Measurements from ENCODE around the gene LAMA2. TPM values are rescaled to one million over a fixed set of nuclear protein-coding genes. Genes with fewer than 3 reads are reported as not detected.

The LAMA2 gene
- total RNA-seq, 1 experiment from 2014 or later = 0.28 TPM

GRCh38 chr6:129135451-129135850 lies 252.5 kb downstream of the LAMA2 start:
- in situ Hi-C loops (cut with HindIII; ENCODE audit: low pct_unique_long_range_greater_than_20kb, low sequenced_read_pairs) = no loop called here
- intact Hi-C loops (cut with micrococcal nuclease; ENCODE audit: unreplicated experiment) = no loop called here
- H3K9me3 ChIP-seq (ENCODE audit: control insufficient read depth, insufficient read depth, low read depth, low read length) = no peaks in the 10 kb centered on the region
- no peaks in the 10 kb centered on the region for H3K36me3 ChIP-seq (ENCODE audit: control insufficient read depth, insufficient read depth, low read length)
- ChIA-PET CTCF (no interaction called here), POLR2A (no interaction called here)
- no peak for ATAC-seq
- no peaks in the 10 kb centered on the region for H3K27me3 ChIP-seq (ENCODE audit: control insufficient read depth, insufficient read depth, low read length)
- no peak overlapping the region for H3K27ac ChIP-seq (ENCODE audit: low read length)
- TF ChIP-seq CTCF (IDR thresholded peaks at IDR 0.05) (no peak), POLR2AphosphoS5 (IDR thresholded peaks at IDR 0.05; ENCODE audit: low read depth, low read length) (no peak), REST (IDR thresholded peaks at IDR 0.05; ENCODE audit: insufficient read depth in 1 of 2, low read depth in 2 of 2, low read length in 1 of 2) (no peak), SIN3A (IDR thresholded peaks at IDR 0.05; ENCODE audit: borderline replicate concordance, insufficient read depth, low read depth, low read length) (no peak), TCF7L2 (IDR thresholded peaks at IDR 0.05; ENCODE audit: low read depth, low read length) (no peak)
- no peaks in the 10 kb centered on the region for H3K4me1 ChIP-seq (ENCODE audit: control insufficient read depth, insufficient read depth, low read length)
- DNase-seq (ENCODE audit: low read depth, low spot score) = no peak
- no TSS peak for BruUV-seq (replicated peaks)
- no peak overlapping the region for H3K4me3 ChIP-seq (ENCODE audit: low read depth in 2 of 2, low read length in 2 of 2)

- H3K4me1 ChIP-seq (ENCODE audit: control insufficient read depth, insufficient read depth, low read length) = no peaks in the 10 kb centered on the region
- H3K36me3 ChIP-seq (ENCODE audit: control insufficient read depth, insufficient read depth, low read length) = no peaks in the 10 kb centered on the region
- no peak overlapping the region for H3K4me3 ChIP-seq (ENCODE audit: low read depth in 2 of 2, low read length in 2 of 2)
- POLR2A ChIA-PET = no interaction called here
- in situ Hi-C loops (cut with HindIII; ENCODE audit: low pct_unique_long_range_greater_than_20kb, low sequenced_read_pairs) = no loop called here
- CTCF ChIA-PET = no interaction called here
- DNase-seq (ENCODE audit: low read depth, low spot score) = no peak
- H3K27me3 ChIP-seq (ENCODE audit: control insufficient read depth, insufficient read depth, low read length) = no peaks in the 10 kb centered on the region
- intact Hi-C loops (cut with micrococcal nuclease; ENCODE audit: unreplicated experiment) = no loop called here
- H3K9me3 ChIP-seq (ENCODE audit: control insufficient read depth, insufficient read depth, low read depth, low read length) = no peaks in the 10 kb centered on the region
- TF ChIP-seq POLR2AphosphoS5 (IDR thresholded peaks at IDR 0.05; ENCODE audit: low read depth, low read length) (no peak), CTCF (IDR thresholded peaks at IDR 0.05) (no peak), REST (IDR thresholded peaks at IDR 0.05; ENCODE audit: insufficient read depth in 1 of 2, low read depth in 2 of 2, low read length in 1 of 2) (no peak), TCF7L2 (IDR thresholded peaks at IDR 0.05; ENCODE audit: low read depth, low read length) (no peak), SIN3A (IDR thresholded peaks at IDR 0.05; ENCODE audit: borderline replicate concordance, insufficient read depth, low read depth, low read length) (no peak)
- no peak overlapping the region for H3K27ac ChIP-seq (ENCODE audit: low read length)
- no peak for ATAC-seq
- no TSS peak for BruUV-seq (replicated peaks)
Observed at GRCh38 chr6:129136751-129137150, 253.8 kb downstream of the LAMA2 start.
